Hepatocyte (in vitro differentiated cells): Measurements from ENCODE around the gene IRF2.

Experiments used
- EZH2 ChIP-seq: fragments of 200-600 bp; sonication (generic); IDR thresholded peaks from 2 replicates; pipeline ENCODE4 v1.6.1; 2016; ENCODE audit warnings: antibody characterized with exemption, mild to moderate bottlenecking, borderline replicate concordance
- EZH2phosphoT487 ChIP-seq: fragments of 200-600 bp; sonication (generic); IDR thresholded peaks from one replicate; pipeline ENCODE4 v1.6.1; 2018; ENCODE audit warnings: antibody characterized with exemption, mild to moderate bottlenecking, low read depth, moderate library complexity; ENCODE audit not compliant: unreplicated experiment, severe bottlenecking
- TF ChIP-seq, protein P1 (sequence below): fragments of 200-600 bp; sonication (generic); IDR thresholded peaks from 2 replicates; pipeline ENCODE4 v1.5.1; 2016; ENCODE audit warnings: antibody characterized with exemption, mild to moderate bottlenecking; ENCODE audit not compliant: poor library complexity

DNA sequence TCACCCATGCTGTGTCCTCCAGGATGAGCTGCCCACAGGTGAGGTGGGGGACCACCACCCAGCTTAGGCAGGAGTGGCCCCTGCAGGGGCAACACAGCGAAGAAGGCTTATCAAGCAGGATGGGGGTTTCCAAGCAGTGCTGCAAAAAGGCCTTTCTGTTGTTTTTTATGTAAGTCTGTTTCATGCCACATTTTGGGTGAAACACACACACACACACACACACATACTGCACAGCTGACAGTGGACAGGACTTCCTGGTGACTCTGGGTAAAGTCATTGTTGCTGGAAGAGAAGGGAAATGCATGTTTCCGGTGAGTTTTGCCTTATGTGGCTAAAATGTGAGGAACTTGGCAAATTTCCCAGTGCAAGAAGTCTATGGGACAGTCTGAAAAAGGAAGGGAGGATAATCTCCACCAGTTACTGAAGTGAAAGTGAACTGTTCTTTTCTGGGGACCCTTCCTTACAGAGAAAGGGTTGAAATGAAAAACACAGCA is 119.2 kb downstream of the IRF2 start:
- TF ChIP-seq, protein P1, sequence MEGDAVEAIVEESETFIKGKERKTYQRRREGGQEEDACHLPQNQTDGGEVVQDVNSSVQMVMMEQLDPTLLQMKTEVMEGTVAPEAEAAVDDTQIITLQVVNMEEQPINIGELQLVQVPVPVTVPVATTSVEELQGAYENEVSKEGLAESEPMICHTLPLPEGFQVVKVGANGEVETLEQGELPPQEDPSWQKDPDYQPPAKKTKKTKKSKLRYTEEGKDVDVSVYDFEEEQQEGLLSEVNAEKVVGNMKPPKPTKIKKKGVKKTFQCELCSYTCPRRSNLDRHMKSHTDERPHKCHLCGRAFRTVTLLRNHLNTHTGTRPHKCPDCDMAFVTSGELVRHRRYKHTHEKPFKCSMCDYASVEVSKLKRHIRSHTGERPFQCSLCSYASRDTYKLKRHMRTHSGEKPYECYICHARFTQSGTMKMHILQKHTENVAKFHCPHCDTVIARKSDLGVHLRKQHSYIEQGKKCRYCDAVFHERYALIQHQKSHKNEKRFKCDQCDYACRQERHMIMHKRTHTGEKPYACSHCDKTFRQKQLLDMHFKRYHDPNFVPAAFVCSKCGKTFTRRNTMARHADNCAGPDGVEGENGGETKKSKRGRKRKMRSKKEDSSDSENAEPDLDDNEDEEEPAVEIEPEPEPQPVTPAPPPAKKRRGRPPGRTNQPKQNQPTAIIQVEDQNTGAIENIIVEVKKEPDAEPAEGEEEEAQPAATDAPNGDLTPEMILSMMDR, result no peak
- no peak for TF ChIP-seq EZH2
- no peak for TF ChIP-seq EZH2phosphoT487
